Astrocyte of the cerebellum (primary cell): Measurements from ENCODE around the gene FAM120A.
"Not testable (repeated sequence)": the region's sequence is repeated elsewhere in the genome, so short reads cannot be mapped to it uniquely, and the experiment has no call there.

Source experiments
- DNase-seq: peaks from one replicate; pipeline ENCODE4 v3.0.0-alpha.2; 2011; ENCODE audit warnings: low read depth
- H3K4me3 ChIP-seq: 2 replicates; pipeline ENCODE4 v1.5.1; 2011; ENCODE audit warnings: mild to moderate bottlenecking, low read depth, low read length, moderate library complexity
- in situ Hi-C: cut with HindIII; loops from 2 replicates; pipeline ENCODE4 v1.10.0; 2017; ENCODE audit warnings: low sequenced_read_pairs
- TF ChIP-seq, protein P1 (sequence below): IDR thresholded peaks from 2 replicates; pipeline ENCODE4 v1.5.1; 2012; ENCODE audit warnings: low read length, low read depth, moderate library complexity, mild to moderate bottlenecking; ENCODE audit errors: missing control alignments

FAM120A gene

DNA sequence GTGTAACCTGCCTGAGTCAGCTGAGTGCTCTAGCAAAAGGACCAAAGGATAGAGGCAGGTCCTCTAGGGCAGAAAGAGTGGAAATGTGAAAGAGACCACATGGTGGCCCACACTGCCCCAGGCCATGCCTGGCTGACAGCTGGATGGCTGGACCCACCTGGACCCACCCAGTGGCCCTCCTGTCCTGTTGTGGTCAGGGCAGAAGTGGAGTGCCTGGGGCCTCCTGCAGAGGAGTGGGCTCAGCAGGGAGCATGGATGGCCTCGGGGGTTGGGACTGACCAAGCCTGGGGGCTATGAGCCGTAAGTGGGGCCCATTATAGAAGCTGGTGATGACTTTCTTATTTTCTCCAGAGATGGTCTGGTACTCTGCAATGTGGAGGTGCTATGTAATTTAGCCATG is 57.6 kb downstream of the FAM120A start:
- H3K4me3 ChIP-seq = no peak overlapping the region
- in situ Hi-C loops = no loop called here
- DNase-seq = no peak
- TF ChIP-seq, protein P1, sequence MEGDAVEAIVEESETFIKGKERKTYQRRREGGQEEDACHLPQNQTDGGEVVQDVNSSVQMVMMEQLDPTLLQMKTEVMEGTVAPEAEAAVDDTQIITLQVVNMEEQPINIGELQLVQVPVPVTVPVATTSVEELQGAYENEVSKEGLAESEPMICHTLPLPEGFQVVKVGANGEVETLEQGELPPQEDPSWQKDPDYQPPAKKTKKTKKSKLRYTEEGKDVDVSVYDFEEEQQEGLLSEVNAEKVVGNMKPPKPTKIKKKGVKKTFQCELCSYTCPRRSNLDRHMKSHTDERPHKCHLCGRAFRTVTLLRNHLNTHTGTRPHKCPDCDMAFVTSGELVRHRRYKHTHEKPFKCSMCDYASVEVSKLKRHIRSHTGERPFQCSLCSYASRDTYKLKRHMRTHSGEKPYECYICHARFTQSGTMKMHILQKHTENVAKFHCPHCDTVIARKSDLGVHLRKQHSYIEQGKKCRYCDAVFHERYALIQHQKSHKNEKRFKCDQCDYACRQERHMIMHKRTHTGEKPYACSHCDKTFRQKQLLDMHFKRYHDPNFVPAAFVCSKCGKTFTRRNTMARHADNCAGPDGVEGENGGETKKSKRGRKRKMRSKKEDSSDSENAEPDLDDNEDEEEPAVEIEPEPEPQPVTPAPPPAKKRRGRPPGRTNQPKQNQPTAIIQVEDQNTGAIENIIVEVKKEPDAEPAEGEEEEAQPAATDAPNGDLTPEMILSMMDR = no peak

DNA sequence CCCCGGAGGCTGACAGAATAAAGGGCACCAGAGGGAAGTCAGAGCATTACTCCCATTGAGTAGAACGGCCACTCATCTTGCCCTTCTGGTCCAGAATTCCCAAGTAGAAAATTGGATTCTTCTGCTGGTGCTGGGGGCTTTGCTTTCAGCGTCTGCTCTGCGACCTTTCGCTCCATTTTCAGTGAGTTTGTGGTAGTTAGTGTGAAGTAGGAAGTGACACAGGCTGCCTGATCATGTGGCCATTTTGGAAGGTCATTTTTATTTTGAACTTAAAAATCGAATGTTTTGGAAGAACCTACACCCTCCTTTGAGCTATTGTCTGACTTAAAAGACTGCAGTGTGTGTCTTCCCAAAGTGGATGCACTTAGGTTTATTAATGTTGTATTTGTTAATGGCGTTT is 58.6 kb downstream of the FAM120A start:
- in situ Hi-C loops = no loop called here
- no peak overlapping the region for H3K4me3 ChIP-seq
- no peak for DNase-seq
- TF ChIP-seq, protein P1 = no peak

DNA sequence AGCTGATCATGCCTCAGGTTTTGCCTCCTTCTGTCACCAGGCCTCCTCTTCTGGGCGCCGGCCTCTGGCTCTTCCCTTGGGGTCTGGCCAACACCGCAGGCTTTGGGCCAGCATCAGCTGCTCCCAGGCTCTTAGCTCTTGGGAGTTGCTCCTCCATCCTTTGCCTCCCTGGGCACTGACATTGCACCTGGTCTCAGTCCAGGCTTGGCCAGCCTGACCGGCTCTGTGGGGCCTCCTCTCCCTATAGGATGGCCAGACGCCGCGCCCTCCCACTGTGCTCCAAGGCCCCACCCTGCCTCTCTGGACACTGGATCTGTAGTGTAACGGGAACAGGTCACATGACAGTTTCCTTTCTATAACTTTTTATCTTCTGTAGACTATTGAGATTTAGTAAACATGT is 59.7 kb downstream of the FAM120A start:
- in situ Hi-C loops, DNase-seq, H3K4me3 ChIP-seq: not testable (repeated sequence)

DNA sequence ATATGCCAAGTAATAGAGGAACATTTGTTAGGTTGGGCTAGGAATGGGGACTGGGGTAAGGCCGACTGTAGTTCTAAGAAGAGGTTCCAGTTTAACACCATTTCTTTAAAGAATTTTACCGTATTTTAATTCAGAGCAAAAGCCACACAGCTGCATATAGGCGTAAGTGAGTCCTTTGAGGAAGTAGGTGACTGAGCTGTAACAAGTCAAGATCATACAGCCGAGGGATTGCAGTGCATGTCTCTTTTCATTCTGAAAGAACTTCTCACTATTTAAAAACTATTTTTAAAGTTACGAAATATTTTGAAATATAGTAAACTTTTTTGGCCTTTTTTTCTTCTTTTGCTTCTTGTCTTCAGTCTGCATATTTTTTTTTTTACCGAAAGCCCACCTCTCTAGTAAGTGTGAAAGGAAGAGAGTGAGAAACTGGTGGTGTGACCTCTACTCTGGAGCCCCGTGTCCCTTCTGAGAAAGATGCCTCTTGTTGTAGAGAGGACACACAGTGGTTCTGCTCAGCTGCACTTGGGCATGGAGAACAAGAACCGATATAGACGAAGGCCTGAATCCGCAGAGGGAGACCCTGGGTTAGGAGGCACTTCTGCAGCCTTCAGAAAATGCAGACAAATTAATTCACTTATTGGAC is 60.8 kb downstream of the FAM120A start:
- DNase-seq, H3K4me3 ChIP-seq, in situ Hi-C loops: not testable (repeated sequence)

DNA sequence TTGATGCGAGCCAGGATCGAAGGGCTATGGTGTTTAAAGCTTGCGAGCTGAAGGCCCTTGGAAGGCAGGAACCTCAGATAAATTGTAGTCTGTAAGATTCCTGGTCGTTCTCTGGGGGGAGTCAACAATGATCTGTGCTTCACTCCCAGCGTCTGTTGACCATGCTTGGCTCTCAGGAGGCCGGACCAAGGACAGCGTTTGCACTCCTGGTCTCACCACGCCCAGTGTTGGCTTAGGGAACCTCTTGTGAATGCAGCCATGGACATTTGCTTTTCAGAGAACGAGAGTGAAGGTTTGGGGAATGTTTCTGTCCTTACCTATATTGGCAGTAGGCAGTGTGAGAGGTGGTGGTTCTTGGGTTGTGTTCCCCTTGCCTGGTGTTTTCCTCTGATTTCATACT is 62.1 kb downstream of the FAM120A start:
- in situ Hi-C loops = no loop called here
- TF ChIP-seq, protein P1 = no peak
- no peak overlapping the region for H3K4me3 ChIP-seq

DNA sequence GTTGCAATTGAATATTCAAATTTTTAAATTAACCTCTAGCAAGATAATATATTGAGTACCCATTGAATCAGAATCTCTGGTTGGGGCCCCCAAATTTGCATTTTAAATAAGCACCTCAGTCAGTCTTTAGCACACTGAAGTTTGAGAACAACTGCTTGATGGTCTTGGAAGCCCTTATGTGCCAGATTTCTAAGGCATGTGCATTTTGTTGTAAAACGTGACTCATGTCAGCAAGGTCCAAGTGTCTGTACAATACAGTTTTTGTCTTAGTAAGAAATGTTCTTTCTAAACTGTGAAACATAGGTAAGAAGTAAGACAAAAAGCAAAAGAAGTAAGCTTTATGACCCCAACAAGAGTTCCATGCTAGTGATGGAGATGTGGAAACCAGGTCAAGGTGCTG is 65.8 kb downstream of the FAM120A start:
- TF ChIP-seq, protein P1 = no peak
- H3K4me3 ChIP-seq = no peak overlapping the region
- DNase-seq = no peak
- in situ Hi-C loops = no loop called here

More for the DNA sequence above, 62.1 kb downstream of the FAM120A start:
- no peak for DNase-seq

DNA sequence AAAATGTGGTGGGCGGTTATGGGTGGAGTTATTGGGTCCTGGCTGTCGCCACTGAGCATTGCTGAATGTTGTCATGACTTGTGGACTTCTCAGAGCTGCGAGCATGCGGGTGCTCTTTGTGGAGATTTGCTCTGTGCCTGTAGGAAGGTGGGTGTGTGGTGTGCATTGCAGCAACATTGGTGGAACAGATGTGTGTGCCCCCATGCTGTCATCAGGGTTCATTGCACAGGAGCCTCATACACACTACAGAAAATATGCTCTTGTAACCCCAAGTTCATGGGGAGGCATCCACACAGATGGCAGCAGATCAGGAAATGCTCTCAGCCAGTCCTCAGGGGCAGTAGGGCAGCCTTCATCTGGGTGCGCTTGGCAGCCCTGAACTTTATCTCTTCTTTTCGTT is 69.0 kb downstream of the FAM120A start:
- no peak overlapping the region for H3K4me3 ChIP-seq
- in situ Hi-C loops = no loop called here
- TF ChIP-seq, protein P1 = no peak
- no peak for DNase-seq

DNA sequence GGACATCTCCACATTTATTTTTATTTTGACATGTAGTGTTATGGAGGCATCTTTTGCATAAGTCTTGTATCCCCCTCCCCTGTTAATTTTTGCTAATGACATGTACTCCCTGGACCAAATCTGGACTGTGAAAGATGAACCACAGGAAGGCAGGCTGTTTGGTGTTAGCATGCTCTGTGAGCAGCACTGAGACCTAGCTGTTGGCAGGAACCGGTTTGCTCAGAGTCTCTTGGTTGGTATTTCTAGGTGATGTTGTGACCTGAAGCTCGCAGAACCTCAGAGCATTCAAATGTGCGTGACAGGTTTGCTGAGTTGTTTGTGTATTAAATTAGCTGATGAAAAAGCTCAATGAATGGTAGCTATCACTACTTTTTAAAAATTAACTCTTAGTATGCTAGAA is 71.3 kb downstream of the FAM120A start:
- DNase-seq = no peak
- TF ChIP-seq, protein P1 = no peak
- in situ Hi-C loops = no loop called here
- H3K4me3 ChIP-seq = no peak overlapping the region
